SU-DHL-6 (cell line): ENCODE data around the gene WNT7B.

Experiments
- CTCF ChIP-seq: fragments of 200-600 bp; sonication (generic); IDR thresholded peaks from one replicate; pipeline ENCODE4 v1.5.1; 2017; ENCODE audit warnings: antibody characterized with exemption, mild to moderate bottlenecking, low read length, moderate library complexity; ENCODE audit not compliant: insufficient read depth, poor library complexity, severe bottlenecking
- EZH2phosphoT487 ChIP-seq: fragments of 200-600 bp; sonication (generic), shearing (Covaris generic); conservative IDR thresholded peaks from 2 replicates; pipeline ENCODE4 v1.6.1; 2018; ENCODE audit warnings: mild to moderate bottlenecking, antibody characterized with exemption, low read length, moderate library complexity, mixed read lengths

- no peak for TF ChIP-seq CTCF
- TF ChIP-seq EZH2phosphoT487, result no peak
Measured at GRCh38 chr22:45927059-45927458, 49.9 kb downstream of the WNT7B start.
